CD4-positive, alpha-beta T cell treated with Interleukin-1 beta for 1 hour (primary cell): ENCODE measurements around the gene MERTK.
"Not testable (repeated sequence)": the region's sequence is repeated elsewhere in the genome, so short reads cannot be mapped to it uniquely, and the experiment has no call there.

Experiments
- DNase-seq, 2 donors: peaks; one replicate each; pipeline ENCODE4 v3.0.0-alpha.2; 2020 to 2022

MERTK gene

DNA sequence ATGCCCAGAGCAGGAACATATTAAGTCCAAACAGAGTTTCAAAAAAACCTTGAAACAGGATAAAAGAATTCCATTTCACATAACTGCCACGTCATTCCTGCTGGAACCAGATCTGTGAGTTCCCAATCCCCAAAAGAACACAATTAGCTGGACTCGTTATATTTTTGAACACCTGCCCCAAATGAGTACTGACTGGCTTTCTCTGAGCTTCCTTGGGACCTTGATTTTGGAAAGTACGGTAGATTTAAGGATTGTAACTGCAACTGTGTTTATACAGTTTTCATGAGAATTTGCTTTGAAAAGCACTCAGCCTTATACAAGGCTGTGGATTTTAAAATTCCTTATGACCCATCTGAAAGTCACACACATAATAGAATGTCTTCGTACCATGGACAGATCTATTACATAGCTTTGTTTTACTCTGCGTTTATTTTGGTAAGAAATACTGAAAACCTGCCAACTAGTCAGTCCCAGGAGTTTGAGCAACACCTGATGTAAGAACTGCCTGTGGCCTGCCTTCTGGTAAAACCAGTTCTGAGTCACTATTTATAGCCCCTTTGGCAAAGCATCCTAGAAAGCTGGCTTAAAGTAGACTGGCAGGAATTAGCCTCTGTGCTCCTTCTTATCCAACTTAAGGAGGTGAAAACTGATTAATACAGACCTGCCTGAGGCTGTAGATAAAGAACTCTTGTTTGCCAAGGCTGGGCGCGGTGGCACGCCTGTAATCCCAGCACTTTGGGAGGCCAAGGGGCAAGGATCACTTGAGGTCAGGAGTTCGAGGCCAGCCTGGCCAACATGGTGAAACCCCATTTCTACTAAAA lies 48.1 kb downstream of the MERTK start:
- DNase-seq = no peak

DNA sequence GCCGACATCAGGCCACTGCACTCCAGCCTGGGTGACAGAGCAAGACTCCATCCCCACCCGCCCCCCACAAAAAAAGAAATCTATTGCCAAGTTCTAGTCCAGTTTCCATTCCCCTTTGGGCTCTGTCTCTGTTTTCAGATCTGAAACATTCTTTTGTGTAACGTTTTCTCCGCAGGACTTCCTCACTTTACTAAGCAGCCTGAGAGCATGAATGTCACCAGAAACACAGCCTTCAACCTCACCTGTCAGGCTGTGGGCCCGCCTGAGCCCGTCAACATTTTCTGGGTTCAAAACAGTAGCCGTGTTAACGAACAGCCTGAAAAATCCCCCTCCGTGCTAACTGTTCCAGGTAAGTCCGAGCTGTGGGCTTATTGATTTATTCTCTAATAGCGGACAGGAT lies 48.8 kb downstream of the MERTK start:
- DNase-seq = no peak

DNA sequence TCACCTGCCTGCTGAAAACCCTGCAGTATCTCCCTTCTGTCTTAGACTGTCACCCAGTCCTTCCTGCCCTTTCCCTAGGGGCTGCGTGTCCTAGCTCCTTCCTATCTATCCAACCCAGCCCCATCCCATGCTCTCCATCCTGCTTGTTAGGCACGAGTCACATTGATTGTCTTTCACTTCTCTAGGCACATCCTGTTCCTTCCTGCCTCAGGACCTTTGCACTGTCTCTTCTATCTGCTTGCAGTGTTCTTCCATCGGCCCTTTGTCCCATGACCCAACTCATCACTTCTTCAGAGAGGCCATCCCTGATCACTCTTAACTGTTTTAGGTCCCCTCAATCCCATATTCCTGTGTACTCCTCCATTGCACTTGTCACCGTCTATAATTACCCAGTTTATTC lies 50.4 kb downstream of the MERTK start:
- DNase-seq = no peak

DNA sequence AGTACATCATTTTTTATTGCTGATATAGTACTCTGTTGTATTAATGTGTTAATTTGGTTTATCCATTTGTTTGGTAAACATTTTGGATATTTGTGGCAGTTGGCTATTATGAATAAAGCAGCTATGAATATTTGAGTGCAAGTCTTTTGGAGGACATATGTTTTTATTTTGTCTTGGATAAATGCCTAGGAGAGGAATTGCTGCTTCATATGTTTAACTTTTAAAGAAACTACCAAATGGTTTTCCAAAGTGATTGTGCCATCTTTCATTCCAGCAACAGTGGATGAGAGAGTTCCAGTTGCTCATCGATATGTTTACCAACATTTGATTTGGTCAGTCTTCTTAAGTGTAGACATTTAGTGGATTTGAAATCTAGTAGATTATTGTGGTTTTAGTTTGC lies 51.8 kb downstream of the MERTK start:
- DNase-seq = no peak

DNA sequence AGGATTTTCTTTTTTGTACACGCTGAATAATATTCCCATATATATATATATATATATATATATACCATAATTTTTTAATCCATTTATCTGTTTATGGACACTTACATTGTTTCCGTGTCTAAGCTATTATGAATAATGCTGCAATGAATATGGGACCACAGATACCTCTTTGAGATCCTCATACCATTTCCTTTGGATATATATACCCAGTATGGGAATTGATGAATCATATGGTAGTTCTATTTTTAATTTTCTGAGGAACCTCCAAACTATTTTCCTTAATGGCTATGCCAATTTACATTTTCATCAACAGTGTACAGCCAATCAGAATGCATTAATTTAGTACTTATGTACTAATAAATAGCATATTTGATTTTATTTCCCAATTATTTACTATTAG lies 53.1 kb downstream of the MERTK start:
- DNase-seq = no peak

DNA sequence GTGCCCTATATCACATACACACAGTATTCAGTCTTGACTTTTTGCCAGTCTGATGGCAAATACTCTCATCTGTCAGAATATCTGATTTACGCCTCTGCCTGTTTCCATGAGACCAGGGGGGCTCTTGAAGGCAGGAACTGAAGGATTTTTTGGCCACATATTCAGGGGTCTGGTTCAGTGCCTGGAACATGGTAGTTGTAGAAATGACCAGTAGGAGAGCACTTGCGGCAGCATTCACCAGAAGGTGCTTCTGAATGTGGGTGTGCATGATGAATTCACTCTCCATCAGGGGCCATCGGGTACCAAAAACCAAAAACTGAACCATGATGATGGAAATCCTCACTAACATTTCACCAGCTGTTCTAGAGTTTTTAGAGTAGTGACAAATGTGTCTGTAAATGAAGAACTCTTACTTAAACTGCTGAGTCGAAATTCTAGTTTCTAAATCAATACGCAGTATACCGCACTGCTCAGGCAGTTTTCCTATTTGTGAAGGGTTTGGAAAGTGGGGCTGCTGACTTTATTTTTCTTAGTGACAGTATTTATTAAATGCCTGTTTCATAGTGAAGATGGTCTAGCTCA lies 54.6 kb downstream of the MERTK start:
- no peak for DNase-seq

DNA sequence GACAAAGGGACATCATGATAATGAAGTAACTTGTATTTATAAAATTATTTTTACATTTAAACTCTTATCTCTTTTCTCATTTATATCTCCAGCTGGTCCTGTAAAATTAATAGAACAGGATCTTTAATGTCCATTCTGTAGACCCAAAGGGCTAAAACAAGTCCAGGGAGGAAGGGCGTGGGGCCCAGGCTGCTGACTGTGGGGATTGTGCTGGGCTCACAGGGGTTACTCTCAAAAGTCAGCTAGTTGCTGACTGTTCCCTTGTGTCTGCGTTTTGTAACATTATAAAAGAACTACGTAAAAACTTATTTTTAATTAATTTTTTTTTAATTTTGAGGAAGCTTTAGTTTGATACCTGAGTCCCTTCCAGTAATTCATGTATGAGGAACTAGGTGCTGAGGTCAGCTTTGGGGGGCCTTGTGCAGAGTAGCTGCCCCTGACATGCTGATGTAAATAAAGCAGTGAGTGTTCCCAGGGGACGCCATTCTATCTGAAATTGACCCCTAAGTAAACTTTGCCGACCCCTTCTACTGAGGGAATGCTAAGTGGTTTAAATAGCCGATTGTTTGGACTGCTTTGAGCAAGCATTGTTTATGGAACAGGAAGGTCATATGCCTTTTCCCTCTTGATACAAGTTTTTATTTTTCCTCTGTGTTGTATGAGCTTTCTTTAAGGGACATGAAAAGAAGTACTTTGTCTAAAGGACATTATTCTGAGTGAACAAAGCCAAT lies 56.4 kb downstream of the MERTK start:
- no peak for DNase-seq

DNA sequence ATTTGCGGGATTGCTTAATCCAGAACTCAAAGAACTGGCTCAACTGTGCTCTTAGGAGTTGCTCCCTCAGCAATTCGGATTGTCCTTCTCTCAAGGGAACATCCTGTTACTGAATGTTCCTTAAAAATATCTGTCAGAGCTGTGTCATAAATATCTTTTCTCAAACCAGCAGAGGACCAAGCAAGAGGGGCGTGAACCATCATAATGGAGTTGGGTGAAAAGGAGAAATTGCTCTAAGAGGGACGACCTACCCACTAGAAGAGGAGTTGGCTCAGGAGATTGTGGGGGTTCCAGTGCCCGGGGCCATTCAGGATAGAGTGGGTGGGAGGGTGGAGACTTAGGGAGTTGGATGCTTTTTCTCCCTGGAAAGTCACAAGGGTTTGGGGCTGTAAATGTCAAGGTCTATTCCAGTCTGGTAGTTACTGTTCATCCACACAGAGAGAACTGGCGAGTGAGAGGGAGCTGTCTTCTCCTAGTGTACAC lies 59.5 kb downstream of the MERTK start:
- DNase-seq = no peak

DNA sequence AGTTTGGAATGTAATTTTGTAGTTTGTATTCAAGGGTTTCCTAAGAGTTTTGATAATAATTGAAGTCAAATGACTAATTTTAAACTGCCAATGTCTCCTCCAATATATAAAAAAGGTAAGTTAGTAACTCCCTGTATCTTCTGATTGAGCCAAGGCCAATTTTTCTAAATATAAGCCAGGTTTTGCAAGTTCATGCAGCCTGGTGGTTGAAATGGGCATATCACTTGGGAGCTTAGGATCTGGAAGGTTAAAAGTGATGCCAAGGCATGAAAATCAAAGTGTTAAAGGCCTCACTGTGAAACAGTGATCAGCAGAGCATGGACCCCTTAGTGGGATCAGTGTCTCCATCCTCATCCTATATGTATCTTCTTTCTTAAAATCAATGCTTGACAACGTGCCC lies 60.5 kb downstream of the MERTK start:
- DNase-seq = no peak

DNA sequence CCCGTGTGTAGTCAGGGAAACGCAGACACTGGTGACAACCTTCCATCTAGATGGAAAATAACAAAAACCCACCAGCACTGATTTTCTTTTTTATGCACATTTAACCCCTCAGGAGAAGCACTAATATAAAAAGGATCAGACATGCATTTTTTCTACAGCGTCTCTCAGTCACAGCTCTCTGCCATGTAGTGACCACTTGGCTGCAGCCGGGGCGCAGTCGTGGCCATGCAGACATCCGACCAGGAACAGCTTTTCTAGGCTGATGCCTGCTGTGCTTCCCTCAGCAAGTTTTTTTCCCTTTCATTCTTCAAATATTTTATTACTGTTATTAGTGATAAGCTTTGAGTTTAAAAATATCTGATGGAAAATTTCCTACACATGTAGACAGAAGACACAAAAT lies 63.3 kb downstream of the MERTK start:
- DNase-seq = no peak

DNA sequence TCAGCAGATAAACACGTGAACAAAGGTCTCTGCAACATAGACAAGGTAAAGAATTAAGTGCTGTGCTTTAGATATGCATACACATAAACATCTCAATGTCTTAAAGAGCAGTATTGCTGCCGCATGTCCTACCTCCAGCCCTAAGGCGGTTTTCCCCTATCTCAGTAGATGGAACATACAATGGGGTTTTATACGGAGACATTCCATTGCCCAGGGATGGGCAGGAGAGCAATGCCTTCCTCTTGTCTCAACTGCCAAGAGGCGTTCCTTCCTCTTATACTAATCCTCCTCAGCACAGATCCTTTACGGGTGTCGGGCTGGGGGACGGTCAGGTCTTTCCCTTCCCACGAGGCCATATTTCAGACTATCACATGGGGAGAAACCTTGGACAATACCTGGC lies 64.7 kb downstream of the MERTK start:
- not testable (repeated sequence) for DNase-seq

DNA sequence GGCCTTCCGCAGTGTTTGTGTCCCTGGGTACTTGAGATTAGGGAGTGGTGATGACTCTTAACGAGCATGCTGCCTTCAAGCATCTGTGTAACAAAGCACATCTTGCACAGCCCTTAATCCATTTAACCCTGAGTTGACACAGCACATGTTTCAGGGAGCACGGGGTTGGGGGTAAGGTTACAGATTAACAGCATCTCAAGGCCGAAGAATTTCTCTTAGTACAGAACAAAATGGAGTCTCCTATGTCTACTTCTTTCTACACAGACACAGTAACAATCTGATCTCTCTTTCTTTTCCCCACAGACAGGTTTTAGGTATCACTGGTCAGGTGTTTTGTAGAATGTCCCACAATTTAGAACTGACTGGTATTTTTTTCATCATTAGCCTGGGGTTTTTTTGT lies 65.1 kb downstream of the MERTK start:
- DNase-seq = not testable (repeated sequence)

DNA sequence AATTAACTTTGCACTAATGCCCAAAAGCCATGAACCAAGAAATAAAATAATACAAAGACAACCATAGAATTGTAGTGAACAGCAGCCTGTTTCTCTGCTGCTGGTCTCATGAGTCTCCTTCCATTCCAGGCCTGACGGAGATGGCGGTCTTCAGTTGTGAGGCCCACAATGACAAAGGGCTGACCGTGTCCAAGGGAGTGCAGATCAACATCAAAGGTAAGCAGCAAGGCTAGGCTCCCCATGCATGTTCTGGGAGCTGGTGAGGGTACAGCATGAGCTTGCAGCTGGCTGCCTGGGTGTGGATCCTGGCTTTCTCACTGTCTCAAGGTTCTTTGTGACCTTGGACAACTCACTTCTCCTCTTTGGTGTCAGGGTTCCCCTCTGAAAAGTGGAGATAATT lies 66.7 kb downstream of the MERTK start:
- no peak for DNase-seq

DNA sequence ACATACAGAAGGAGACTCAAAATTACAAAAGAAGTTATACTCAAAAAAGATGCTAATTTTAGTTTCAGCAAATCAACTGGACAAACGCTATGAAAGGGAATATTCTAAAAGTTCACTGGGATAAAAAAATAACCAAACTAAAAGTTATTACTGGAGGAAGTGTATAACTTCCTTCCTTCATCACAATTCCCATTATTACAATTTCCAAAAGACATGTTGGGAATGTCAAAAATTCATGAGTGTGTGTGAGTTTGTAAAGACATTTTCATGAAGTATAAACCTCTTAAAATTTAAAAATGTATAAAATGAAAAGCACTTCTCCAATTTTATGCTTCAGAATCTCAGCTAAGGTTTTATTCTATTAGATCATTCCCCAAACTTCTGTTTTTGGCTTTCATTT lies 67.8 kb downstream of the MERTK start:
- DNase-seq = no peak

DNA sequence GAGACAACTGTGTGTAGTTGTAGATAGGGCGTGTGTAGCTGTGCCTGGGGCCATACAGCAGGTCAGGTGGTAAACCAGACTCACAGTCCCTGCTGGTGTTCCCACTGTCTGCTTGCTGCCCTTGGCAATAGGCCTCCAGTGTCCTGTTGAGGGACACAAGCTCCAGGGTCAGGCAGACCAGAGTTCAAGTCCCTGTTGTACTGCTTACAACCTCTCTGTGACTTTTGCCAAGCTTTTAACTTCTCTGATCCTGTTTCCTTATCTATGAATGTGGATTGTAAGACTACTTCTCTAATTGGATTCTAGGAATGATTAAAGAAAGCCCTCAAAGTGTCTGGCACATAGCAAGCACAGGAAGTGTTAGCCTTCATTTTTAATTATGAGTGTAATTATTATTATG lies 68.6 kb downstream of the MERTK start:
- no peak for DNase-seq

DNA sequence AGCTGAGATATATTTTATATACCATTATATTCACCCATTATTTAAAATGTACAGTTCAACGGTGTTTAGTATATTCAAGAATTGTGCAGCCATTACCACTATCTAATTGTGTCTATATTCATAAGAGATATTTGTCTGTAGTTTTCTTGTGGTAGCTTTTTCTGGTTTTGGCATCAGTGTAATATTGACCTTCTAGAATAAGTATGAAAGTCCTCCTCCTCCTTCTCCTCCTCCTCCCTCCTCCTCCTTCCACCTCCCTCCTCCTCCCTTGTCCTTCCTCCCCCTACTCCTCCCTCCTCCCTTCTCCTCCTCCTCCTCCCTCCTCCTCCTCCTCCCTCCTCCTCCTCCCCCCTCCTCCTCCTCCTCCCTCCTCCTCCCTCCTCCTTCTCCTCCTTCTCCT lies 72.0 kb downstream of the MERTK start:
- no peak for DNase-seq

DNA sequence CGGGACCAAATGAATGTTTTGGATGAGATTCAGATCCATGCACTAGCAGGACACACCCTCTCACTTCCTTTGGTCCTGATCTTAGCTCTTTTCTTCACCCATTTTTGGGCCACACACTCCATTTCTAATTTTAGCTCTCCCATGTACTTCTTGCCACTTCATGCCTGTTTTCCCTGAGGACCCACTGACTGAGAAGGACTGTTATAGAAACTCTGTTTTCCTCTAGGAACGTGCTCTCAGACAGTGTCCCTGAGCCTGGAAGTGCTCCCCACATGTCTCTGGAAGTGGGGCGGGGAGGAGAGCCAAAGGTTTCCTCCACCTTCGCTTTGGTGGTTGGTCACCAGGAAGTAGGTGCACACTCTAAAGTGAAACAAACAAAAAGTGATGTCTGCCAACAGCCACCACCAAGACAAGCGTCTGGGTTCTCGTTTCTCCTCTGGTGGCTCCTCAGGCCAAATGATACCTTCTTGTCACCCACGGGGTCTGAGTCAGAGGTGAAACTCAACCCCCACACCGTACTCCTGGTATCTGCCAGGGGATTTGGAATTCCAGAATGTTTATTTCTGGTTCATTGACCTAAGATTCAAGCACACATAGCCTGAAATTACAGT lies 74.7 kb downstream of the MERTK start:
- DNase-seq = no peak

DNA sequence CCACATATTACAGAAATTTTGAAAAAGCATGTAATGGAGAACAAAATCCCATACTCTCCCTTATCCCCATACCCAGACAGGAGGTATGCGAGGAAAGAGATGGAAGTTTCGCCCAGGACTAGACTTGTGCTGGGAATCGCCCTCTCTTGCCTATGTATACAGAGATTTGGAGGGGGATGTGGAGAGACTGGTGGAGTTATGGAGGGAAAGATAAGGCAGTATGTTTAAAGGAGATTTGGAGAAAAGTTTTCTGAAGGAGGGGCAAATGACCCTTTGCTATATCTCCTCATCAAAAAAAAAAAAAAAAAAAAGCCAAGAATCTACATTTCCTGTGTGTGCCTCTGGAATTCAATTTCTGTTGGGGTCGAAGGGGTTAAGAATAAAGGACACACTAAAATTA lies 75.3 kb downstream of the MERTK start:
- DNase-seq = no peak

DNA sequence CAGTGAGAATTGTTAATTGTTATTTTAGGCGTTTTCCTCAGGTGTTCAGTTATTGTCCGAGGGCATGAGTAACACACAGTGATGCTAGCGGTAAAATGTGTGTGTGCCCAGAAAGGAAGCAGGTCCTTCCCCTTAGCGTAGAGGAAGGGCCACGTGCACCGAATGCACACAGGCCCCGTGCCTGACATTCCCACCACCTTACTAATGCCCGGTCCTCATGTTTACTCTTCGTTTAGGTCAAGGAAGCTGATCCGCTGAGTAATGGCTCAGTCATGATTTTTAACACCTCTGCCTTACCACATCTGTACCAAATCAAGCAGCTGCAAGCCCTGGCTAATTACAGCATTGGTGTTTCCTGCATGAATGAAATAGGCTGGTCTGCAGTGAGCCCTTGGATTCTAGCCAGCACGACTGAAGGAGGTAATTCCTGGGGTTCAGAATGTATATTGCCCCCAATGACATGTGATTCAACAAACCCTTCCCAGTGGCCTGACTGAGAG lies 76.7 kb downstream of the MERTK start:
- DNase-seq = no peak

DNA sequence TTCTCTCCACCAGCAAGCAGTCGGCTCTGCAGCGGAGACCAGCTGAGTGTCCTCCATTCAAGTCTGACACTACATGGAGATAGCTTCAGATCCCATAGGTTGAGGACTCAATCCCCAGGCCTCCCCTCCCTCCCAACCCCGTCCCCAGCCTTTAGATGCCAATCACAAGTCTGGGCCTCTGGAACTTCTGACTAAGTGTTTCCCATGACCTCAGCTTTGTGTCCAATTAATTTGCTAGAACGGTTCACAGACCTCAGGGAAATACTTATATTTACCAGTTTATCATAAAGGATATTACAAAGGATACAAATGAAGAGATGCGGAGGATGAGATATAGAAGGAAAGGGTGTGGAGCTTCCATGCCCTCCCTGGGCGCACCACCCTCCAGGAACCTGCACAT lies 77.4 kb downstream of the MERTK start:
- no peak for DNase-seq

DNA sequence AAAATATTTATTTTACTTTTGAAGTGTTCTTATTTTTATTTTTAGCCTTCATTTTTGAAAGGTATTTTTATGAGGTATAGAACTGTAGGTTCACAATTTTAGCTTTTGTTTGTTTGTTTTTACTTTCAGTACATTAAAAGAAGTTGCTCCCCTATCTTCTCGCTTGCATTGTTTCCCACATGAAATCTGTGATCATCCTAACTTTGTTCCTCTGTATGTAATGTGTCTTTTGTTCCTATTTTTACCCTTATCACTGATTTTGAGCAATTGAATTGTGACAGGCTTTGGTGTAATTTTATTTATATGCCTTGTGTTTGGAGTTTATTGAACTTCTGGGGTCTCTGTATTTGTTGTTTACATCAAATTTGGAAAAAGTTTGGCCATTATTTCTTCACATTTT lies 78.8 kb downstream of the MERTK start:
- no peak for DNase-seq

DNA sequence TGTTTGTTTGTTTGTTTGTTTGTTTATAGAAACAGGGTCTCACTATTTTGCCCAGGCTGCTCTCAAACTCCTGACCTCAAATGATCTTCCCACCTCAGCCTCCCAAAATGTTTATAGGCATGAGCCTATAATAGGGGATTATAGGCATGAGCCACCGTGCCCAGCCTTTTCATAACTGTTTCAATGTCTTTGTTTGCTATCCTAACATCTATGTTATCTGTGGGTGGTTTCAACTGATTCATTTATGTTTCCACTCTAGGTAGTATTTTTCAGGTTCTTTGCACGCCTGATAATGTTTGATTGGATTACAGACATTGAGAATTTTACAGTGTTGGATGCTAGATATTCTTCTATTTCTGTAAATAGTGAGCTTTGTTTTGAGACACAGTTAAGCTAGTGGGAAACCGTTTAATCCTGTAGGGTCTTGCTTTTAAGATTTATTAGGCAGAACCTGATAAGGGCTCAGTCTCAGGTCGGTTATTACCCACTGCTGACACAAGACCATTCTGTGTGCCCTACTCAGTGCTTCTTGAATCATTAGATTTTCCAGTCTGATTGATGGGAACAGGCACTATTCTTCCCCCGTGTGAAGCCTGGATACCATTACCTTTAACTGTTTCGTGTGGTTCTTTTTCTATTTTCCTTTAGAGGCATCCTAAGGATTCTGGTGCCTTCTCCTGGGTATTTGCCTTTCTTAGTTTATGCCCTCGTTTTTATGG lies 80.2 kb downstream of the MERTK start:
- no peak for DNase-seq

DNA sequence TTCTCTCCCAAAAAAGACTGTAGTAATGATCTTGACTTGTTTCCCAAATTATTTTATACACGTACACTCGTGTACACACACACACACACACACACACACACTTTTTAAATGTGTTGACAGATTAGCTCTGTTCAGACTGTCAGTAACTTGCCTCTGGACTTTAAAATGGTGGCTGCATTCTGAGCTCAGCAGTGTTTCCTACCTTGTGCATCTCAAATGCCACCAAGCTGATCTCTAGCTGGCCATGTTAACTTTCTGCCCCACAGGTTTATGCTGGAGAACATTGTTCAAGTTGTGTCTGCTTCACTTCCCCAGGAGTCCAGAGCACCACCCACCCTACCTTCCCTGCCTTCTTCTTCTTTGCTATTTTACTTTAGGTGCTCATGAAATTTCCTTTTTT lies 83.3 kb downstream of the MERTK start:
- no peak for DNase-seq
